Measurements from ENCODE around the gene SCLT1. TPM values are rescaled to one million over a fixed set of nuclear protein-coding genes. Genes with fewer than 3 reads are reported as not detected.

Gene SCLT1
- polyA plus RNA-seq, 1 experiment = 3.1 TPM

DNA sequence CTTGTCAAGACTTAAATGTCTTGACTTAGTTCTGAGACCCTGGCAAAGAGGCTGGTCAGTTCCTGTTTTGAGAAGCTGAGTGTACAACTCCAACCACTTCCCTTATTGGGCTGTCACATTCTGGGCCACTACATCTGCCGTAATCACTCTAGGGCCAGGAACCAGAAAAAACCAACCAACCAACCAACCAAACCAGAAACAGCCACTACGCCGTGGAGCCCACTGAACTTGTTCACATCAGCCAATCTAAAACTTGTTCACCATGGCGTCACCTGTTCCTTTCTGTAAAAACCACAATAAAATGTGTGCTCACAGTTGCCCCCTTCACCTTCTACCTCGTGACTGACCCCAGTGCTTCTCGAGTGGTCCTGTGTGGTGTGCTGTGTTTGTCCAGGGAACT is 176.5 kb downstream of the SCLT1 start:
- no peaks in the 10 kb centered on the region for H3K27me3 ChIP-seq (ENCODE audit: control insufficient read depth, insufficient read depth, low read length)
- TF ChIP-seq, protein P1, sequence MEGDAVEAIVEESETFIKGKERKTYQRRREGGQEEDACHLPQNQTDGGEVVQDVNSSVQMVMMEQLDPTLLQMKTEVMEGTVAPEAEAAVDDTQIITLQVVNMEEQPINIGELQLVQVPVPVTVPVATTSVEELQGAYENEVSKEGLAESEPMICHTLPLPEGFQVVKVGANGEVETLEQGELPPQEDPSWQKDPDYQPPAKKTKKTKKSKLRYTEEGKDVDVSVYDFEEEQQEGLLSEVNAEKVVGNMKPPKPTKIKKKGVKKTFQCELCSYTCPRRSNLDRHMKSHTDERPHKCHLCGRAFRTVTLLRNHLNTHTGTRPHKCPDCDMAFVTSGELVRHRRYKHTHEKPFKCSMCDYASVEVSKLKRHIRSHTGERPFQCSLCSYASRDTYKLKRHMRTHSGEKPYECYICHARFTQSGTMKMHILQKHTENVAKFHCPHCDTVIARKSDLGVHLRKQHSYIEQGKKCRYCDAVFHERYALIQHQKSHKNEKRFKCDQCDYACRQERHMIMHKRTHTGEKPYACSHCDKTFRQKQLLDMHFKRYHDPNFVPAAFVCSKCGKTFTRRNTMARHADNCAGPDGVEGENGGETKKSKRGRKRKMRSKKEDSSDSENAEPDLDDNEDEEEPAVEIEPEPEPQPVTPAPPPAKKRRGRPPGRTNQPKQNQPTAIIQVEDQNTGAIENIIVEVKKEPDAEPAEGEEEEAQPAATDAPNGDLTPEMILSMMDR (IDR thresholded peaks at IDR 0.05; ENCODE audit: insufficient read depth, low read depth, low read length) = no peak
- no peak overlapping the region for H3K4me3 ChIP-seq (ENCODE audit: low read depth, low read length)
- ChIA-PET CTCF (no interaction called here), POLR2A (no interaction called here)
- H3K36me3 ChIP-seq (ENCODE audit: control insufficient read depth, insufficient read depth, low read length) = 0 out of 2 replicates have a peak, but pooled peaks cover 2% of the 10 kb centered on the region
- no peak for DNase-seq (ENCODE audit: low read depth)

DNA sequence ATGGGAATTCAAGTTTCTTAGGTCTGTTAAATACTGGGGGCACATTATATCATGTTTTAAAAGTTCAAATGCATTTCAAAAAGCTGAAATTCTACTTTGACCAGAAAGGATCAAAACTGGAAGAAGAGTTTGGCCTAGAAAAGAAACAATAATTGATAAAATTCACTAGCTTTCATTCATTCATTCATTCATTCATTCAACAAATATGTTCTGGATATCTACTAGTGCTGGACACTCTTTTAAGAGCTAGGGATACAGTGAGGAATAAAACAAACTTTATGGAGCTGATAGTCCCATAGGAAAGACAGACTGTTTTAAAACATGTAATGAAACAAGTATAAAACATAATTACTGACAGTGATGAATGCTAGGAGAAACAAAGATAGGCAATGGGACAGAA is 177.8 kb downstream of the SCLT1 start:
- POLR2A ChIA-PET = no interaction called here
- no peak overlapping the region for H3K4me3 ChIP-seq (ENCODE audit: low read depth, low read length)
- H3K36me3 ChIP-seq (ENCODE audit: control insufficient read depth, insufficient read depth, low read length) = 0 out of 2 replicates have a peak, but pooled peaks cover 2% of the 10 kb centered on the region
- H3K27me3 ChIP-seq (ENCODE audit: control insufficient read depth, insufficient read depth, low read length) = no peaks in the 10 kb centered on the region
- CTCF ChIA-PET = no interaction called here
- TF ChIP-seq, protein P1 (IDR thresholded peaks at IDR 0.05; ENCODE audit: insufficient read depth, low read depth, low read length) = no peak
- DNase-seq (ENCODE audit: low read depth) = no peak

DNA sequence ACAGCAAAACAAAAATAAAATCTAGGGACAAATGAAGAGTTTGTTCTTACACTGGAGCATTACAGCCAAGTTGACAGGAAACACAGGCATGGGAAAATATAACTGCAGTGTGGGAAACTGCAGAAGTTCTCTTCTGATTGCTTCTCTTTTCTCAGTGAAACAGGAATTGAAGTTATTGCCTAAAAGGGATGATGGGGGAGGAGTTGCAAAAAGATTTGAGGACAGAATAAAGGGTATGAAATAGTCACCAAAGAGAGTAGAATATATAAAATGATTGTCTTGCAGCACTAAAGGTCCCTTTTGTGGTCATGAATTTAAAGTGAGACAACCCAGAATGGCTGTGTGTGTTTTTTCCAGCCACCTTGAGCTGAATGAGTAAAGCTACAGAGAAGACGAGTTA is 180.1 kb downstream of the SCLT1 start:
- H3K36me3 ChIP-seq (ENCODE audit: control insufficient read depth, insufficient read depth, low read length) = 0 out of 2 replicates have a peak, but pooled peaks cover 2% of the 10 kb centered on the region
- no peaks in the 10 kb centered on the region for H3K27me3 ChIP-seq (ENCODE audit: control insufficient read depth, insufficient read depth, low read length)
- CTCF ChIA-PET = no interaction called here
- TF ChIP-seq, protein P1 (IDR thresholded peaks at IDR 0.05; ENCODE audit: insufficient read depth, low read depth, low read length) = no peak
- no peak overlapping the region for H3K4me3 ChIP-seq (ENCODE audit: low read depth, low read length)
- POLR2A ChIA-PET = no interaction called here
- DNase-seq (ENCODE audit: low read depth) = no peak

- CTCF ChIA-PET = no interaction called here
- no peaks in the 10 kb centered on the region for H3K36me3 ChIP-seq (ENCODE audit: control insufficient read depth, insufficient read depth, low read length)
- no peak overlapping the region for H3K4me3 ChIP-seq (ENCODE audit: low read depth, low read length)
- DNase-seq (ENCODE audit: low read depth) = no peak
- TF ChIP-seq, protein P1 (IDR thresholded peaks at IDR 0.05; ENCODE audit: insufficient read depth, low read depth, low read length) = no peak
- H3K27me3 ChIP-seq (ENCODE audit: control insufficient read depth, insufficient read depth, low read length) = no peaks in the 10 kb centered on the region
- POLR2A ChIA-PET = no interaction called here
Observed at GRCh38 chr4:128908735-128909134, 184.6 kb downstream of the SCLT1 start.

- CTCF ChIA-PET = no interaction called here
- POLR2A ChIA-PET = no interaction called here
- H3K27me3 ChIP-seq (ENCODE audit: control insufficient read depth, insufficient read depth, low read length) = no peaks in the 10 kb centered on the region
- TF ChIP-seq, protein P1 (IDR thresholded peaks at IDR 0.05; ENCODE audit: insufficient read depth, low read depth, low read length) = no peak
- DNase-seq (ENCODE audit: low read depth) = no peak
- no peak overlapping the region for H3K4me3 ChIP-seq (ENCODE audit: low read depth, low read length)
- no peaks in the 10 kb centered on the region for H3K36me3 ChIP-seq (ENCODE audit: control insufficient read depth, insufficient read depth, low read length)
Observed at GRCh38 chr4:128907981-128908380, 185.4 kb downstream of the SCLT1 start.
